Fibroblast of the aortic adventitia (primary cell): ENCODE results near the gene PACS2. TPM values are rescaled to one million over a fixed set of nuclear protein-coding genes. Genes with fewer than 3 reads are reported as not detected.

ENCODE experiments used
- DNase-seq: peaks from one replicate; pipeline ENCODE4 v3.0.0-alpha.2; 2010; ENCODE audit warnings: low read depth
- H3K4me3 ChIP-seq: 2 replicates; pipeline ENCODE4 v1.5.1; 2011; ENCODE audit warnings: low read depth, mild to moderate bottlenecking, control low read depth, low read length, moderate library complexity
- CTCF ChIP-seq: IDR thresholded peaks from 2 replicates; pipeline ENCODE4 v1.5.1; 2011; ENCODE audit warnings: mild to moderate bottlenecking, low read length, control low read depth, inconsistent platforms; ENCODE audit not compliant: insufficient read depth
- total RNA-seq: library from RNA; depleted of rRNA; stranded (reverse); fragments of >200 nt; gene quantifications from 2 replicates; pipeline ENCODE4 v1.2.3, GENCODE V29; 2012; ENCODE audit warnings: low replicate concordance

PACS2 gene
- total RNA-seq, 1 donor, result 48.6 TPM

DNA sequence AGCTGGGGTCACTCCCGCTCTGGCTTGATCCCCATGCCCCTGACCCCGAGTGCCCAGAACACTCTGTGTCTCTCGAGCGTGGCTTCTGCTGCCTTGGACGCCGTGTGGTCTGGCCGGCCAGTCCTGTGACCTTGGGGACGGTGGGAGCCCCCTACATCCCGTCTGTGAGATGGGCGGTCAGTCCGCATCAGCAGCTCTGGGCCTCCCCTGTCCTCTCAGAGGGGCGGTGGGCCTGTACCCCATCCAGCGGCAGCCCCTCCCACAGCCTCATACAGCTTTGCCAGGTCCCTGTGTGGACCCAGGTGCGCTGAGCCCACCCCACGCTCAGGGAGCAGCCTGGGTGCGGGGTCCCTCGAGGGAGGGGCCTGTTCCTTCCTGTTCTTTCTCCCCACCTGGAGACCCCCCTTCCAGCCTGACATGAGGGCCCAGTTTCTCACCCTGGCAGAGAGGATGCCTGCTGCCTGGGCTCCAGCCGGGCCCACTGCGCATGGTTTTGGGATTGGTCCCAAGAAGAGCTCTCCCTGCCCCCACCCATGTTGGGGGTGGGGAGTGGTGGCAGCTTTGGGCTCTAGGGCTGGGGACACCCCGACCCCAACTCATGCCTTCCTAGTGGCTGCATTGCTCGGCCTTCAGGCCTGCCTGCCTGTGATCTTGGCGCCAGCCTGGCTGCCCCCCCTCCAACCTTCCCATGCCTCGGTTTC, 106.6 kb downstream of the PACS2 start:
- peak overlapping the region; percentile 80 for H3K4me3 ChIP-seq
- TF ChIP-seq CTCF, result no peak
- DNase-seq, result no peak

DNA sequence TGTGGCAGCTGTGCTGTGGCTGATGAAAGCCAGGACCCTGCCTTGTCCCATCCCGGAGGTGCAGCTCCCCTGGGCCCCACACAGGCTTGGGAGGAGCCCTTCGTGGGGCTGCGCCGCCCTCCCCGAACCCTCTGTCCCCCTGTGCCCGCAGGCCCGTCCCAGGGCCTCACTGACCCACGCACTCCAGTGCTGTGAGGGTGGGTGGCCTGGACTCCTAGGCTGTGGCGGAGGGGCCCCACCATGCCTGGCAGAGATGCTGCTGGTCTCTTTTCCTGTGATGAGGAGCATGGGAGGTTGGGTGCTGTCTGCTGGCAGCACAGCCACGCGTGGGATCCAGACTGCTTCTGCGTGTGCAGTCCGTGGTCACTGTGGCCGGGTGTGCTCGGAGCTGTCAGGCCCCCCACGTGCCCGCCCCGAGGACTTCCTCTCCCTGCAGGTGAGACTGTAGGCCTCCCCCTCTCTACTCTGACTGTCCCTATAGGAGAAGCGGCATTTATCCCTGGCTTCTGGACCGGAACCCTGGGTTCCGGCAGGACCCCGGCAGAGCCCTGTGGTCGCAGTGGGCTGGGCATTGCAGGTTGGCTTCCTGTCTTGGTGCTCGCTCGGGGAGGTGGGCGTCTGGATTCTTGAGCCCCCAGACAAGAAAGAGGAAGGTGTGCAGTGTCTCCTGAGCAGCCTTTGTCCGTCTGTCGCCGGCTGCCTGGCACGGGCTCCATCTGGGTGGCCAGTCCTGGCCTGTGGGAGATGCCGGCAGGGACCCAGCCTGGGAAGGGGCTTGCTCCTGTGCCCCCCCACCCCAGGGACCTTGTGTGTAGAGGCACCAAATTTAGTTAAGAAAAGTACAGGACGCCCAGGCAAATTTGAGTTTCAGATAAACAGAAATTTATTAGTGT, 107.4 kb downstream of the PACS2 start:
- DNase-seq, result no peak
- H3K4me3 ChIP-seq, result peak overlapping the region; percentile 80
- no peak for TF ChIP-seq CTCF

GRCh38 chr14:105422695-105423487, 108.3 kb downstream of the PACS2 start:
- TF ChIP-seq CTCF, result no peak
- DNase-seq, result no peak

GRCh38 chr14:105423488-105424195, 109.1 kb downstream of the PACS2 start:
- no peak overlapping the region for H3K4me3 ChIP-seq
- no peak for DNase-seq
- no peak for TF ChIP-seq CTCF

More at GRCh38 chr14:105422695-105423487, 108.3 kb downstream of the PACS2 start:
- no peak overlapping the region for H3K4me3 ChIP-seq

DNA sequence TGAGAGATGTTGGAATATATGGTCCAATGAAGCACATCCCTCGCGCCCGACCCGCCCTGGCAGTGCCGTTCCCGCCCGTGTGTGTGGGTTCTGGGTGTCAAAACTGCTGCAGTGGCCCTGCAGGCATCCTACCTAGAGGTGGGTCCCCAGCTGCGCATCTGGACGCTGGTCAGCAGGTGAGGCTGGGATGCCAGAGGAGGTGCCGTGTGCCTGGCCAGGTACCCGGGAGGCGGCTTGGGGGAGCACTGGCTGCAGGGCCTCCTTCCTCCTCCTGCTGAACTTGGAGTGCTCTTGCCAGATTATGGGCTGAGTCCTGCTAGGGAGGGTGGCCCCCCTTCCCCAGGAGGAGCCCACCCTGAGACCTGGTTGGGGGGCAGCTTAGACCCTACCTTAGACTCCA, 110.3 kb downstream of the PACS2 start:
- no peak overlapping the region for H3K4me3 ChIP-seq
- no peak for TF ChIP-seq CTCF
- no peak for DNase-seq

GRCh38 chr14:105425823-105426247, 111.3 kb downstream of the PACS2 start:
- H3K4me3 ChIP-seq, result no peak overlapping the region
- TF ChIP-seq CTCF, result no peak
- DNase-seq, result no peak
